Hindlimb muscle (tissue), 1 donor: Measurements from ENCODE around the gene INA. TPM values are rescaled to one million over a fixed set of nuclear protein-coding genes. Genes with fewer than 3 reads are reported as not detected.

Source experiments
- polyA plus RNA-seq: library from polyadenylated mRNA; unstranded; fragments of 120-200 nt; gene quantifications from one replicate; pipeline ENCODE4 v1.2.1, GENCODE V29; 2013; ENCODE audit not compliant: insufficient read length

Gene INA
- polyA plus RNA-seq, 1 donor: 0.22 TPM

Other genes starting within 250 kb of the INA start
- gene NT5C2, start 83.9 kb upstream of the INA start, polyA plus RNA-seq: 133 TPM
- gene RPEL1, start 31.3 kb upstream of the INA start, polyA plus RNA-seq: not detected
- gene PCGF6, start 74.0 kb downstream of the INA start, polyA plus RNA-seq: 7.8 TPM
- gene TAF5, start 90.8 kb downstream of the INA start, polyA plus RNA-seq: 3.9 TPM
- gene ATP5MK, start 119.3 kb downstream of the INA start, polyA plus RNA-seq: 211 TPM
- 31.0 TPM for gene PDCD11, start 119.5 kb downstream of the INA start, polyA plus RNA-seq
- gene CALHM2, start 175.2 kb downstream of the INA start, polyA plus RNA-seq: 16.9 TPM
- gene CALHM1, start 181.8 kb downstream of the INA start, polyA plus RNA-seq: 0.06 TPM
- not detected for gene CALHM3, start 202.1 kb downstream of the INA start, polyA plus RNA-seq
- gene NEURL1, start 216.6 kb downstream of the INA start, polyA plus RNA-seq: 40.7 TPM